SK-N-SH (cell line): ENCODE data around the gene MRPS6.

ENCODE experiments used
- POLR2AphosphoS5 ChIP-seq: IDR thresholded peaks from 2 replicates; pipeline ENCODE4 v1.6.1; 2012; ENCODE audit warnings: low read depth, low read length
- RAD21 ChIP-seq: IDR thresholded peaks from 2 replicates; pipeline ENCODE4 v1.6.1; 2012; ENCODE audit warnings: mild to moderate bottlenecking, low read length
- TF ChIP-seq, protein P1 (sequence below): fragments of 200-600 bp; sonication (generic); IDR thresholded peaks from 2 replicates; pipeline ENCODE4 v1.6.1; 2017; ENCODE audit warnings: antibody characterized with exemption, mild to moderate bottlenecking, moderate library complexity

DNA sequence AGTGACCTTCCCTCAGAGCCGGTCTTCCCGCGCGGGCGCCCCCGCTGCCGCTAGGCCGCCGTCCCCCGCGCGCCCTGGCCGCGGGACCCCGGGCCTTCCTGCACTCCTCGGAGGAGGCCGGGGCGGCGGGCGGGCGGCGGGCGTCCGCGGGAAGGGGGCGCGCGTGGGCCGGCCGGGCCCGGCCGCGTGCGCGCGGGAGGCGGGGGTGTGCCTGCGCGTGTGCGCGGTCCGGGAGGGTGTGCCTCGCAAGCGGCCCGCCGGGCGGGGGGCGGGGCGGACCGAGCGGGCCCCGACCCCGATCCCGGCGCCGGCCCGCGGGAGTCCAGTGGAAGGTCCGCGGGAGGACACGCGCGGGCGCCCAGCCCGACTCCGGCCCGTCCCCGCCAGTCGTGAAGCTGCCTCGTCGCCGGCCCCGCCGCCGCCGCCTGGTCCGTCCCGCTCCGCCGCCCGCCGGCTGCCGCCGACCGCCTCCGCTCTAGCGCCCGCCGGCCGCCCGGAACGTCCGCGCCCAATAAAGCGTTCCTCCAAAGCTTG lies 438 bp downstream of the MRPS6 start:
- TF ChIP-seq, protein P1, sequence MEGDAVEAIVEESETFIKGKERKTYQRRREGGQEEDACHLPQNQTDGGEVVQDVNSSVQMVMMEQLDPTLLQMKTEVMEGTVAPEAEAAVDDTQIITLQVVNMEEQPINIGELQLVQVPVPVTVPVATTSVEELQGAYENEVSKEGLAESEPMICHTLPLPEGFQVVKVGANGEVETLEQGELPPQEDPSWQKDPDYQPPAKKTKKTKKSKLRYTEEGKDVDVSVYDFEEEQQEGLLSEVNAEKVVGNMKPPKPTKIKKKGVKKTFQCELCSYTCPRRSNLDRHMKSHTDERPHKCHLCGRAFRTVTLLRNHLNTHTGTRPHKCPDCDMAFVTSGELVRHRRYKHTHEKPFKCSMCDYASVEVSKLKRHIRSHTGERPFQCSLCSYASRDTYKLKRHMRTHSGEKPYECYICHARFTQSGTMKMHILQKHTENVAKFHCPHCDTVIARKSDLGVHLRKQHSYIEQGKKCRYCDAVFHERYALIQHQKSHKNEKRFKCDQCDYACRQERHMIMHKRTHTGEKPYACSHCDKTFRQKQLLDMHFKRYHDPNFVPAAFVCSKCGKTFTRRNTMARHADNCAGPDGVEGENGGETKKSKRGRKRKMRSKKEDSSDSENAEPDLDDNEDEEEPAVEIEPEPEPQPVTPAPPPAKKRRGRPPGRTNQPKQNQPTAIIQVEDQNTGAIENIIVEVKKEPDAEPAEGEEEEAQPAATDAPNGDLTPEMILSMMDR, result no peak
- TF ChIP-seq RAD21, result no peak
- no peak for TF ChIP-seq POLR2AphosphoS5
